SK-N-SH treated with all-trans-retinoic acid at 6 μM for 48 hours (cell line): Measurements from ENCODE around the gene TNFRSF17.

Source experiments
- BACH2 ChIP-seq: fragments of 250-450 bp; sonication (Bioruptor Pico); IDR thresholded peaks from 2 replicates; pipeline ENCODE4 v1.9.0; 2021; ENCODE audit warnings: mild to moderate bottlenecking, borderline replicate concordance
- CSRNP3 ChIP-seq: fragments of 250-450 bp; sonication (Bioruptor Pico); IDR thresholded peaks from 2 replicates; pipeline ENCODE4 v1.5.1; 2021; ENCODE audit warnings: mild to moderate bottlenecking, moderate library complexity
- GLIS3 ChIP-seq: fragments of 250-450 bp; sonication (Bioruptor Pico); IDR thresholded peaks from 2 replicates; pipeline ENCODE4 v1.5.0; 2020; ENCODE audit warnings: mild to moderate bottlenecking, moderate library complexity
- ISL1 ChIP-seq: fragments of 250-450 bp; sonication (Bioruptor Pico); IDR thresholded peaks from 2 replicates; pipeline ENCODE4 v2.1.2; 2022; ENCODE audit warnings: mild to moderate bottlenecking, moderate library complexity
- RARB ChIP-seq: fragments of 250-450 bp; sonication (Bioruptor Pico); IDR thresholded peaks from 2 replicates; pipeline ENCODE4 v1.8.0; 2021; ENCODE audit warnings: mild to moderate bottlenecking, moderate library complexity
- SNAI2 ChIP-seq: fragments of 250-450 bp; sonication (Bioruptor Pico); IDR thresholded peaks from 2 replicates; pipeline ENCODE4 v1.5.0; 2020; ENCODE audit warnings: mild to moderate bottlenecking, moderate library complexity
- TSHZ2 ChIP-seq: fragments of 250-450 bp; sonication (Bioruptor Pico); IDR thresholded peaks from 2 replicates; pipeline ENCODE4 v1.5.0; 2020; ENCODE audit warnings: mild to moderate bottlenecking, moderate library complexity
- ZC3H10 ChIP-seq: fragments of 250-450 bp; sonication (Bioruptor Pico); IDR thresholded peaks from 2 replicates; pipeline ENCODE4 v1.5.1; 2021; ENCODE audit warnings: mild to moderate bottlenecking, moderate library complexity
- ZFP3 ChIP-seq: fragments of 250-450 bp; sonication (Bioruptor Pico); IDR thresholded peaks from 2 replicates; pipeline ENCODE4 v1.5.0; 2020; ENCODE audit warnings: mild to moderate bottlenecking, moderate library complexity
- ZFP30 ChIP-seq: fragments of 450-650 bp; formaldehyde crosslinking; IDR thresholded peaks from 2 replicates; pipeline ENCODE4 v1.5.0; 2022; ENCODE audit warnings: mild to moderate bottlenecking, moderate library complexity
- ZNF565 ChIP-seq: fragments of 450-650 bp; formaldehyde crosslinking; conservative IDR thresholded peaks from 2 replicates; pipeline ENCODE4 v1.5.0; 2020; ENCODE audit warnings: low read depth, mild to moderate bottlenecking, moderate library complexity
- ZNF8 ChIP-seq: fragments of 450-650 bp; formaldehyde crosslinking; IDR thresholded peaks from 2 replicates; pipeline ENCODE4 v1.5.0; 2020; ENCODE audit warnings: mild to moderate bottlenecking, moderate library complexity
- TF ChIP-seq, protein P1 (sequence below): fragments of 250-450 bp; sonication (Bioruptor Pico); IDR thresholded peaks from 2 replicates; pipeline ENCODE4 v1.5.1; 2020; ENCODE audit warnings: low read depth, mild to moderate bottlenecking, moderate library complexity
- TF ChIP-seq, protein P2 (sequence below): fragments of 250-450 bp; sonication (Bioruptor Pico); IDR thresholded peaks from 2 replicates; pipeline ENCODE4 v1.8.0; 2020; ENCODE audit warnings: mild to moderate bottlenecking, moderate library complexity, borderline replicate concordance

DNA sequence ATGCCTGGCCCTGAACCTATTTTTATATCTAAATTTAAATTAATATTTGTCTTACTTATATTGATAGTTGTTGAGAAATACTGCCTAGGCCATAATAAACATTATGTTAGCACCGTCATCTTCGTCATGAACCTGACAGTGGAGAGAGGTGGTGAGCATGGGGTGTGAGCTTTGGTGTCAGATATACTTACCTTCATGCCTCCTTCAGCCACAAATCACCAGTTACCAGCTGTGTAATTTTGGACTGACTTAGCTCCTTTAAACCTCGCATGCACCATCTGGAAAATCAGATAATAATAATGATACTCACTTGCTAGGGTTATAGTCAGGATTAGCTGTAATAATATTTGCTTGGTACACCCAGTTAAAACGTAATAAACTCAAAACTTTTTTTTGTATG is 46.6 kb downstream of the TNFRSF17 start:
- no peak for TF ChIP-seq ZNF8 (CRISPR knock-in tag)
- TF ChIP-seq RARB: no peak
- TF ChIP-seq, protein P1, sequence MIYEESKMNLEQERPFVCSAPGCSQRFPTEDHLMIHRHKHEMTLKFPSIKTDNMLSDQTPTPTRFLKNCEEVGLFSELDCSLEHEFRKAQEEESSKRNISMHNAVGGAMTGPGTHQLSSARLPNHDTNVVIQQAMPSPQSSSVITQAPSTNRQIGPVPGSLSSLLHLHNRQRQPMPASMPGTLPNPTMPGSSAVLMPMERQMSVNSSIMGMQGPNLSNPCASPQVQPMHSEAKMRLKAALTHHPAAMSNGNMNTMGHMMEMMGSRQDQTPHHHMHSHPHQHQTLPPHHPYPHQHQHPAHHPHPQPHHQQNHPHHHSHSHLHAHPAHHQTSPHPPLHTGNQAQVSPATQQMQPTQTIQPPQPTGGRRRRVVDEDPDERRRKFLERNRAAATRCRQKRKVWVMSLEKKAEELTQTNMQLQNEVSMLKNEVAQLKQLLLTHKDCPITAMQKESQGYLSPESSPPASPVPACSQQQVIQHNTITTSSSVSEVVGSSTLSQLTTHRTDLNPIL (CRISPR knock-in tag): no peak
- TF ChIP-seq GLIS3: no peak
- no peak for TF ChIP-seq TSHZ2
- no peak for TF ChIP-seq ZFP30
- no peak for TF ChIP-seq ZNF565 (CRISPR knock-in tag)
- TF ChIP-seq, protein P2, sequence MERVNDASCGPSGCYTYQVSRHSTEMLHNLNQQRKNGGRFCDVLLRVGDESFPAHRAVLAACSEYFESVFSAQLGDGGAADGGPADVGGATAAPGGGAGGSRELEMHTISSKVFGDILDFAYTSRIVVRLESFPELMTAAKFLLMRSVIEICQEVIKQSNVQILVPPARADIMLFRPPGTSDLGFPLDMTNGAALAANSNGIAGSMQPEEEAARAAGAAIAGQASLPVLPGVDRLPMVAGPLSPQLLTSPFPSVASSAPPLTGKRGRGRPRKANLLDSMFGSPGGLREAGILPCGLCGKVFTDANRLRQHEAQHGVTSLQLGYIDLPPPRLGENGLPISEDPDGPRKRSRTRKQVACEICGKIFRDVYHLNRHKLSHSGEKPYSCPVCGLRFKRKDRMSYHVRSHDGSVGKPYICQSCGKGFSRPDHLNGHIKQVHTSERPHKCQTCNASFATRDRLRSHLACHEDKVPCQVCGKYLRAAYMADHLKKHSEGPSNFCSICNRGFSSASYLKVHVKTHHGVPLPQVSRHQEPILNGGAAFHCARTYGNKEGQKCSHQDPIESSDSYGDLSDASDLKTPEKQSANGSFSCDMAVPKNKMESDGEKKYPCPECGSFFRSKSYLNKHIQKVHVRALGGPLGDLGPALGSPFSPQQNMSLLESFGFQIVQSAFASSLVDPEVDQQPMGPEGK (CRISPR knock-in tag): no peak
- no peak for TF ChIP-seq ZFP3
- no peak for TF ChIP-seq ZC3H10
- no peak for TF ChIP-seq ISL1 (CRISPR knock-in tag)
- TF ChIP-seq BACH2 (CRISPR knock-in tag): no peak
- no peak for TF ChIP-seq CSRNP3 (CRISPR knock-in tag)
- TF ChIP-seq SNAI2: no peak
